Thyroid gland (tissue), 4 donors: ENCODE measurements around the gene TMEM273. TPM values are rescaled to one million over a fixed set of nuclear protein-coding genes. Genes with fewer than 3 reads are reported as not detected.

Experiments used
- DNase-seq, 2 donors: peaks; one replicate each; pipeline ENCODE4 v3.0.0-alpha.2; 2019
- H3K27ac ChIP-seq, 3 donors: fragments of 200-600 bp; sonication (generic); 1 replicate in 2 of 3; 2 replicates in 1 of 3; pipeline ENCODE4 v1.5.1; 2016 to 2019; ENCODE audit warnings: mild to moderate bottlenecking in 1 of 3, moderate library complexity in 1 of 3
- H3K27me3 ChIP-seq: fragments of 200-600 bp; sonication (generic); one replicate; pipeline ENCODE4 v1.5.1; 2019
- H3K36me3 ChIP-seq, 2 donors: fragments of 200-600 bp; sonication (generic); one replicate each; pipeline ENCODE4 v1.5.1; 2016 to 2019
- H3K4me1 ChIP-seq, 2 donors: fragments of 200-600 bp; sonication (generic); one replicate each; pipeline ENCODE4 v1.5.1; 2017 to 2019
- H3K4me3 ChIP-seq, 3 donors: fragments of 200-600 bp; sonication (generic); replicated peaks in 1 of 3; 1 replicate in 2 of 3; 2 replicates in 1 of 3; pipeline ENCODE4 v1.5.1; 2016; ENCODE audit warnings: mild to moderate bottlenecking in 1 of 3
- H3K9me3 ChIP-seq: fragments of 200-600 bp; sonication (generic); one replicate; pipeline ENCODE4 v1.5.1; 2017
- POLR2A ChIP-seq, 2 donors: fragments of 450-650 bp; IDR thresholded peaks; one replicate each; pipeline ENCODE4 v1.6.1; 2017; ENCODE audit warnings: antibody characterized with exemption in 2 of 2, mild to moderate bottlenecking in 2 of 2, moderate library complexity in 1 of 2
- WGBS, 2 donors: methylation state at CpG; one replicate each; pipeline ENCODE4 v1.1.5; 2017; 5-methylcytosine and 5-hydroxymethylcytosine counted together
- intact Hi-C: fragments of 100-400 bp; cut with DNase I; formaldehyde crosslinking; loops from one replicate; pipeline ENCODE4 v1.15.1; 2023
- total RNA-seq, 4 donors: library from RNA; depleted of rRNA; stranded (reverse); fragments of >200 nt; gene quantifications; one replicate each; pipeline ENCODE4 v1.2.3, GENCODE V29; 2016
- TF ChIP-seq, protein P1 (sequence below), 6 experiments: fragments of 200-600 bp in 3 of 6; fragments of 450-650 bp in 3 of 6; sonication (generic) in 3 of 6; IDR thresholded peaks; one replicate each; pipeline ENCODE4 v1.5.1; 2016 to 2019; ENCODE audit warnings: antibody characterized with exemption in 6 of 6, mild to moderate bottlenecking in 2 of 6, inconsistent platforms in 1 of 6, moderate library complexity in 1 of 6

TMEM273 gene
- total RNA-seq, 4 donors from 2014 or later = 4.2 to 15.0 (median 13.2) TPM

- DNase-seq = no peak
- TF ChIP-seq, protein P1, sequence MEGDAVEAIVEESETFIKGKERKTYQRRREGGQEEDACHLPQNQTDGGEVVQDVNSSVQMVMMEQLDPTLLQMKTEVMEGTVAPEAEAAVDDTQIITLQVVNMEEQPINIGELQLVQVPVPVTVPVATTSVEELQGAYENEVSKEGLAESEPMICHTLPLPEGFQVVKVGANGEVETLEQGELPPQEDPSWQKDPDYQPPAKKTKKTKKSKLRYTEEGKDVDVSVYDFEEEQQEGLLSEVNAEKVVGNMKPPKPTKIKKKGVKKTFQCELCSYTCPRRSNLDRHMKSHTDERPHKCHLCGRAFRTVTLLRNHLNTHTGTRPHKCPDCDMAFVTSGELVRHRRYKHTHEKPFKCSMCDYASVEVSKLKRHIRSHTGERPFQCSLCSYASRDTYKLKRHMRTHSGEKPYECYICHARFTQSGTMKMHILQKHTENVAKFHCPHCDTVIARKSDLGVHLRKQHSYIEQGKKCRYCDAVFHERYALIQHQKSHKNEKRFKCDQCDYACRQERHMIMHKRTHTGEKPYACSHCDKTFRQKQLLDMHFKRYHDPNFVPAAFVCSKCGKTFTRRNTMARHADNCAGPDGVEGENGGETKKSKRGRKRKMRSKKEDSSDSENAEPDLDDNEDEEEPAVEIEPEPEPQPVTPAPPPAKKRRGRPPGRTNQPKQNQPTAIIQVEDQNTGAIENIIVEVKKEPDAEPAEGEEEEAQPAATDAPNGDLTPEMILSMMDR (IDR thresholded peaks at IDR 0.05) = no peak
- TF ChIP-seq POLR2A (IDR thresholded peaks at IDR 0.05) = no peak
- no peaks in the 10 kb centered on the region for H3K9me3 ChIP-seq
- no peak overlapping the region for H3K4me3 ChIP-seq
- intact Hi-C loops = no loop called here
- WGBS, 2 donors = 93% methylated on average over 3 of the region's 3 CpGs
- H3K36me3 ChIP-seq = no peaks in the 10 kb centered on the region
- peaks cover 18 to 20% of the 10 kb centered on the region in 2 donors for H3K4me1 ChIP-seq
- no peaks in the 10 kb centered on the region for H3K27me3 ChIP-seq
- H3K27ac ChIP-seq = no peak overlapping the region
These were observed 67.3 kb downstream of the TMEM273 start for GRCh38 chr10:49120911-49121310.

DNA sequence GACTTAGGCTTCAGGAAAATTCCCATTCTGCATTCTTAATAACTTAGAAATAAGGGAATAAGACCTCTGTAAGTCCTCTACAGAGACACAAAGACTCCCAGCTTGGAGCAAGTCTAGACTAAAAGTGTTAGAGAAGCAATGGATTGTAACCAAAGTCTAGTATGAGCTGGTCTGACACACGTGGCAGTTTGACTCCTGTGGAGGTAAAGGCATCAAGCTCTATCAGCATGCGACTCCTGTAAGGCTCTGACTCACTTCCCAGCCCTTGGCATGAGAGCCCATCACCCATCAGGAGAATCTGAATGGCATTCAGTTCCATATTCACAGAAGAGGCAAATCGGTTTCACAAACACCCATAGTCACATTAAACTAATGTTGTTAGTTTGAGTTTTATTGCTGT is 68.4 kb downstream of the TMEM273 start:
- intact Hi-C loops = no loop called here
- H3K36me3 ChIP-seq = no peaks in the 10 kb centered on the region

GRCh38 chr10:49118430-49119074 is 69.6 kb downstream of the TMEM273 start:
- WGBS, 2 donors = 74 to 77% methylated on average over 6 of the region's 6 CpGs
- Histone ChIP-seq H3K4me1 (peaks cover 33 to 37% of the 10 kb centered on the region in 2 donors), H3K9me3 (no peaks in the 10 kb centered on the region), H3K27ac (peak overlapping the region; percentile 27 to 47 (median 43)), H3K4me3 (no peak overlapping the region), H3K36me3 (no peaks in the 10 kb centered on the region), H3K27me3 (no peaks in the 10 kb centered on the region)
- intact Hi-C loops = no loop called here
- TF ChIP-seq, protein P1 (IDR thresholded peaks at IDR 0.05) = no peak
- no peak for TF ChIP-seq POLR2A (IDR thresholded peaks at IDR 0.05)
- DNase-seq = no peak

More for the DNA sequence above, 68.4 kb downstream of the TMEM273 start:
- Histone ChIP-seq H3K9me3 (no peaks in the 10 kb centered on the region), H3K4me1 (peaks cover 22 to 25% of the 10 kb centered on the region in 2 donors), H3K4me3 (no peak overlapping the region), H3K27me3 (no peaks in the 10 kb centered on the region), H3K27ac (no peak overlapping the region)
- WGBS, 2 donors = 56 to 60% methylated on average over 3 of the region's 3 CpGs
- TF ChIP-seq POLR2A (IDR thresholded peaks at IDR 0.05) = no peak
- TF ChIP-seq, protein P1 (IDR thresholded peaks at IDR 0.05) = no peak
- DNase-seq = peak in 1 of 2 donors; percentile 51

- peak overlapping the region; percentile 27 to 47 (median 43) for H3K27ac ChIP-seq
- TF ChIP-seq, protein P1 (IDR thresholded peaks at IDR 0.05) = no peak
- no peak for TF ChIP-seq POLR2A (IDR thresholded peaks at IDR 0.05)
- intact Hi-C loops = no loop called here
- 40 to 42% methylated on average over 3 to 4 of the region's 4 CpGs for WGBS, 2 donors
- no peaks in the 10 kb centered on the region for H3K27me3 ChIP-seq
- H3K4me1 ChIP-seq = peaks cover 42 to 46% of the 10 kb centered on the region in 2 donors
- H3K36me3 ChIP-seq = no peaks in the 10 kb centered on the region
- H3K4me3 ChIP-seq = no peak overlapping the region
- peak in 1 of 2 donors; percentile 43 for DNase-seq
- H3K9me3 ChIP-seq = no peaks in the 10 kb centered on the region
These were observed 70.7 kb downstream of the TMEM273 start for GRCh38 chr10:49117376-49118070.
